ENCODE results near the gene NCAM2.

NCAM2 gene

GRCh38 chr21:21084179-21084578 lies 86.0 kb downstream of the NCAM2 start:
- no peak for TF ChIP-seq CTCF (IDR thresholded peaks at IDR 0.05; ENCODE audit: low read depth, low read length)
- H3K4me3 ChIP-seq (replicated peaks in 1 of 2; ENCODE audit: low read depth in 2 of 2, low read length in 2 of 2): no peak overlapping the region
- peak; percentile 18 to 35 for DNase-seq (ENCODE audit: low read depth in 2 of 2)

- TF ChIP-seq CTCF (IDR thresholded peaks at IDR 0.05; ENCODE audit: low read depth, low read length): no peak
- no peak for DNase-seq (ENCODE audit: low read depth in 2 of 2)
- H3K4me3 ChIP-seq (replicated peaks in 1 of 2; ENCODE audit: low read depth in 2 of 2, low read length in 2 of 2): no peak overlapping the region
These were observed 87.0 kb downstream of the NCAM2 start for GRCh38 chr21:21085206-21085605.

GRCh38 chr21:21096956-21097355 lies 98.7 kb downstream of the NCAM2 start:
- H3K4me3 ChIP-seq (replicated peaks in 1 of 2; ENCODE audit: low read depth in 2 of 2, low read length in 2 of 2): no peak overlapping the region
- no peak for TF ChIP-seq CTCF (IDR thresholded peaks at IDR 0.05; ENCODE audit: low read depth, low read length)
- DNase-seq (ENCODE audit: low read depth in 2 of 2): no peak

- no peak for TF ChIP-seq CTCF (IDR thresholded peaks at IDR 0.05; ENCODE audit: low read depth, low read length)
- no peak for DNase-seq (ENCODE audit: low read depth in 2 of 2)
These were observed 99.3 kb downstream of the NCAM2 start for GRCh38 chr21:21097466-21097865.

GRCh38 chr21:21101911-21102310 lies 103.7 kb downstream of the NCAM2 start:
- H3K4me3 ChIP-seq (replicated peaks in 1 of 2; ENCODE audit: low read depth in 2 of 2, low read length in 2 of 2): no peak overlapping the region
- no peak for TF ChIP-seq CTCF (IDR thresholded peaks at IDR 0.05; ENCODE audit: low read depth, low read length)
- DNase-seq (ENCODE audit: low read depth in 2 of 2): peak; percentile 60 to 65

More at GRCh38 chr21:21097466-21097865, 99.3 kb downstream of the NCAM2 start:
- no peak overlapping the region for H3K4me3 ChIP-seq (replicated peaks in 1 of 2; ENCODE audit: low read depth in 2 of 2, low read length in 2 of 2)

- no peak overlapping the region for H3K4me3 ChIP-seq (replicated peaks in 1 of 2; ENCODE audit: low read depth in 2 of 2, low read length in 2 of 2)
- no peak for TF ChIP-seq CTCF (IDR thresholded peaks at IDR 0.05; ENCODE audit: low read depth, low read length)
- no peak for DNase-seq (ENCODE audit: low read depth in 2 of 2)
These were observed 104.7 kb downstream of the NCAM2 start for GRCh38 chr21:21102896-21103295.

GRCh38 chr21:21103692-21104091 lies 105.5 kb downstream of the NCAM2 start:
- no peak for TF ChIP-seq CTCF (IDR thresholded peaks at IDR 0.05; ENCODE audit: low read depth, low read length)
- no peak for DNase-seq (ENCODE audit: low read depth in 2 of 2)
- H3K4me3 ChIP-seq (replicated peaks in 1 of 2; ENCODE audit: low read depth in 2 of 2, low read length in 2 of 2): no peak overlapping the region
